ENCODE data around the gene AGBL1.

AGBL1 gene

GRCh38 chr15:86165265-86166211 lies 85.9 kb downstream of the AGBL1 start:
- FAIRE-seq, result no peak

- no peak for FAIRE-seq
Observed at GRCh38 chr15:86167841-86168240, 88.2 kb downstream of the AGBL1 start.

GRCh38 chr15:86178845-86179244 lies 99.2 kb downstream of the AGBL1 start:
- no peak for FAIRE-seq

GRCh38 chr15:86183596-86184491 lies 104.2 kb downstream of the AGBL1 start:
- no peak for FAIRE-seq

- no peak for FAIRE-seq
Observed at GRCh38 chr15:86193716-86194380, 114.2 kb downstream of the AGBL1 start.

GRCh38 chr15:86197770-86198169 lies 118.1 kb downstream of the AGBL1 start:
- FAIRE-seq, result no peak

- no peak for FAIRE-seq
Observed at GRCh38 chr15:86199467-86200145, 119.9 kb downstream of the AGBL1 start.

GRCh38 chr15:86201313-86202008 lies 121.8 kb downstream of the AGBL1 start:
- no peak for FAIRE-seq

- FAIRE-seq, result no peak
Observed at GRCh38 chr15:86203462-86203861, 123.8 kb downstream of the AGBL1 start.

- FAIRE-seq, result no peak
Observed at GRCh38 chr15:86205096-86205495, 125.4 kb downstream of the AGBL1 start.

GRCh38 chr15:86213420-86213819 lies 133.7 kb downstream of the AGBL1 start:
- no peak for FAIRE-seq

- no peak for FAIRE-seq
Observed at GRCh38 chr15:86213888-86214287, 134.2 kb downstream of the AGBL1 start.

GRCh38 chr15:86221119-86221518 lies 141.4 kb downstream of the AGBL1 start:
- no peak for FAIRE-seq

- FAIRE-seq, result no peak
Observed at GRCh38 chr15:86229306-86229705, 149.6 kb downstream of the AGBL1 start.

- FAIRE-seq, result no peak
Observed at GRCh38 chr15:86229936-86230335, 150.3 kb downstream of the AGBL1 start.

- FAIRE-seq, result no peak
Observed at GRCh38 chr15:86231864-86232721, 152.4 kb downstream of the AGBL1 start.

GRCh38 chr15:86235667-86236066 lies 156.0 kb downstream of the AGBL1 start:
- FAIRE-seq, result no peak

GRCh38 chr15:86236356-86237110 lies 156.9 kb downstream of the AGBL1 start:
- FAIRE-seq, result no peak

- no peak for FAIRE-seq
Observed at GRCh38 chr15:86237111-86237500, 157.4 kb downstream of the AGBL1 start.

All from A204.1 (cell line).